ENCODE data around the gene EYS. TPM values are rescaled to one million over a fixed set of nuclear protein-coding genes. Genes with fewer than 3 reads are reported as not detected.
A peak's percentile ranks its signal among the peaks of the same experiment; 100 is the strongest.

EYS gene
- total RNA-seq, 1 experiment from 2014 or later = 1.5 TPM

- H3K27me3 Mint-ChIP-seq (ENCODE audit: insufficient read depth, unreplicated experiment) = no peaks in the 10 kb centered on the region
- TF ChIP-seq CTCF (IDR thresholded peaks at IDR 0.05; ENCODE audit: unreplicated experiment) = no peak
- POLR2A ChIA-PET = interaction anchor here (2.2 kb wide), 1 partner anchor 15 kb away, joined by 9 read pairs; no protein-coding TSS in a partner anchor
- no TSS peak for BruUV-seq (replicated peaks)
- H3K27ac Mint-ChIP-seq (ENCODE audit: low read depth, unreplicated experiment) = no peak overlapping the region
- H3K4me3 Mint-ChIP-seq (ENCODE audit: unreplicated experiment) = no peak overlapping the region
- peaks cover 8% of the 10 kb centered on the region for H3K4me1 Mint-ChIP-seq (ENCODE audit: insufficient read depth, unreplicated experiment)
- H3K36me3 Mint-ChIP-seq (ENCODE audit: insufficient read depth, unreplicated experiment) = peaks cover 14% of the 10 kb centered on the region
- CTCF ChIA-PET = interaction anchor here (0.6 to 2.9 kb wide), 3 partner anchors 7 to 998 kb away, joined by 3 to 14 read pairs (median 4); no protein-coding TSS in a partner anchor
- no peak for DNase-seq (ENCODE audit: unreplicated experiment)
- H3K9me3 Mint-ChIP-seq (ENCODE audit: unreplicated experiment) = peaks cover 8% of the 10 kb centered on the region
- intact Hi-C loops (cut with micrococcal nuclease) = no loop called here
Measured at GRCh38 chr6:63821442-63821841, 1885.6 kb downstream of the EYS start.

- CTCF ChIA-PET = interaction anchor here (0.6 to 2.9 kb wide), 2 partner anchors 17 to 316 kb away, joined by 3 to 14 read pairs; no protein-coding TSS in a partner anchor
- H3K9me3 Mint-ChIP-seq (ENCODE audit: unreplicated experiment) = no peaks in the 10 kb centered on the region
Measured at GRCh38 chr6:63819831-63820230, 1887.2 kb downstream of the EYS start.

GRCh38 chr6:63817492-63818050 lies 1889.5 kb downstream of the EYS start:
- no TSS peak for BruUV-seq (replicated peaks)
- POLR2A ChIA-PET = interaction anchor here (1.0 to 6.2 kb wide), 2 partner anchors 12 to 244 kb away, joined by 3 to 33 read pairs; no protein-coding TSS in a partner anchor
- Mint-ChIP-seq H3K4me3 (ENCODE audit: unreplicated experiment) (no peak overlapping the region), H3K36me3 (ENCODE audit: insufficient read depth, unreplicated experiment) (peaks cover 15% of the 10 kb centered on the region), H3K4me1 (ENCODE audit: insufficient read depth, unreplicated experiment) (peaks cover 8% of the 10 kb centered on the region), H3K9me3 (ENCODE audit: unreplicated experiment) (no peaks in the 10 kb centered on the region), H3K27me3 (ENCODE audit: insufficient read depth, unreplicated experiment) (no peaks in the 10 kb centered on the region), H3K27ac (ENCODE audit: low read depth, unreplicated experiment) (no peak overlapping the region)
- no peak for DNase-seq (ENCODE audit: unreplicated experiment)
- intact Hi-C loops (cut with micrococcal nuclease) = no loop called here
- CTCF ChIA-PET = interaction anchor here (0.6 to 4.8 kb wide), 6 partner anchors 10 to 629 kb away, joined by 3 to 27 read pairs (median 4); no protein-coding TSS in a partner anchor
- no peak for TF ChIP-seq CTCF (IDR thresholded peaks at IDR 0.05; ENCODE audit: unreplicated experiment)

More at GRCh38 chr6:63819831-63820230, 1887.2 kb downstream of the EYS start:
- intact Hi-C loops (cut with micrococcal nuclease) = no loop called here
- POLR2A ChIA-PET = interaction anchor here (2.2 kb wide), 1 partner anchor 13 kb away, joined by 9 read pairs; no protein-coding TSS in a partner anchor
- Mint-ChIP-seq H3K4me3 (ENCODE audit: unreplicated experiment) (no peak overlapping the region), H3K27ac (ENCODE audit: low read depth, unreplicated experiment) (no peak overlapping the region), H3K36me3 (ENCODE audit: insufficient read depth, unreplicated experiment) (peaks cover 15% of the 10 kb centered on the region), H3K27me3 (ENCODE audit: insufficient read depth, unreplicated experiment) (no peaks in the 10 kb centered on the region), H3K4me1 (ENCODE audit: insufficient read depth, unreplicated experiment) (peaks cover 8% of the 10 kb centered on the region)
- no peak for TF ChIP-seq CTCF (IDR thresholded peaks at IDR 0.05; ENCODE audit: unreplicated experiment)
- no peak for DNase-seq (ENCODE audit: unreplicated experiment)
- no TSS peak for BruUV-seq (replicated peaks)

GRCh38 chr6:63816982-63817436 lies 1890.0 kb downstream of the EYS start:
- Mint-ChIP-seq H3K27ac (ENCODE audit: low read depth, unreplicated experiment) (no peak overlapping the region), H3K27me3 (ENCODE audit: insufficient read depth, unreplicated experiment) (no peaks in the 10 kb centered on the region), H3K9me3 (ENCODE audit: unreplicated experiment) (no peaks in the 10 kb centered on the region), H3K4me3 (ENCODE audit: unreplicated experiment) (no peak overlapping the region), H3K36me3 (ENCODE audit: insufficient read depth, unreplicated experiment) (peaks cover 15% of the 10 kb centered on the region), H3K4me1 (ENCODE audit: insufficient read depth, unreplicated experiment) (peaks cover 8% of the 10 kb centered on the region)
- no peak for TF ChIP-seq CTCF (IDR thresholded peaks at IDR 0.05; ENCODE audit: unreplicated experiment)
- ChIA-PET CTCF (interaction anchor here (0.6 to 4.8 kb wide), 6 partner anchors 10 to 629 kb away, joined by 3 to 27 read pairs (median 4); no protein-coding TSS in a partner anchor), POLR2A (interaction anchor here (6.2 kb wide), 1 partner anchor 11 kb away, joined by 33 read pairs; no protein-coding TSS in a partner anchor)
- peak; percentile 22 for DNase-seq (ENCODE audit: unreplicated experiment)
- intact Hi-C loops (cut with micrococcal nuclease) = no loop called here
- BruUV-seq (replicated peaks) = no TSS peak

Data from MCF 10A (cell line).